Heart left ventricle (tissue), 13 donors: ENCODE results near the gene INSIG1.

ENCODE experiments used
- CTCF ChIP-seq, 12 donors: fragments of 200-600 bp; sonication (generic) in 4 of 12; IDR thresholded peaks; one replicate each; pipeline versions ENCODE4 v1.5.0 to v1.8.0; 2018 to 2022; ENCODE audit warnings: antibody characterized with exemption in 12 of 12, mild to moderate bottlenecking in 5 of 12
- POLR2A ChIP-seq, 2 donors: fragments of 450-650 bp; IDR thresholded peaks; one replicate each; pipeline ENCODE4 v1.6.1; 2017; ENCODE audit warnings: antibody characterized with exemption in 2 of 2, mild to moderate bottlenecking in 2 of 2, moderate library complexity in 2 of 2
- donor health status: ischemic (EF 13 %, LVEDD 7.1; RV severe dilation, severe dysfunction).
- donor health status: DM: no; HTN: yes; CAD: no.
- donor health status: DM: no; HTN: no; CAD: no.
- donor health status: ischemic (EF 25% LVEDD 6.9; RV normal size, moderate dysfunction).
- donor health status: ischemic (EF 25% LVEDD 5.7; RV mildly dilated, moderate dysfunction).
- donor health status: ischemic (EF 35%, LVEDD 5.7; RV mildly dilated, moderate dysfunction).
- donor health status: nonischemic (EF 11% LVEDD 7.7; RV severe dilation, severe dysfunction).
- donor health status: DM: yes; HTN: yes; CAD: no.
- donor health status: PGD.
- donor health status: ischemic (EF 29% LVEDD 5.4; RV normal size, mild dysfunction).
- donor health status: nonischemic (EF 23%, LVEDD 6.1; RV moderate dilation, normal function).

- no peak for TF ChIP-seq CTCF (IDR thresholded peaks at IDR 0.05)
- no peak for TF ChIP-seq POLR2A (IDR thresholded peaks at IDR 0.05)
Measured at GRCh38 chr7:155296006-155296787, 1.5 kb upstream of the INSIG1 start.
